ENCODE results near the gene GRWD1. TPM values are rescaled to one million over a fixed set of nuclear protein-coding genes. Genes with fewer than 3 reads are reported as not detected.

Gene GRWD1
- total and polyA plus RNA-seq, 10 of the 15 experiments (the other 5 are each of a cell fraction or from before 2014, with no cell fraction given) = 1.4 to 103 (median 30.7) TPM

DNA sequence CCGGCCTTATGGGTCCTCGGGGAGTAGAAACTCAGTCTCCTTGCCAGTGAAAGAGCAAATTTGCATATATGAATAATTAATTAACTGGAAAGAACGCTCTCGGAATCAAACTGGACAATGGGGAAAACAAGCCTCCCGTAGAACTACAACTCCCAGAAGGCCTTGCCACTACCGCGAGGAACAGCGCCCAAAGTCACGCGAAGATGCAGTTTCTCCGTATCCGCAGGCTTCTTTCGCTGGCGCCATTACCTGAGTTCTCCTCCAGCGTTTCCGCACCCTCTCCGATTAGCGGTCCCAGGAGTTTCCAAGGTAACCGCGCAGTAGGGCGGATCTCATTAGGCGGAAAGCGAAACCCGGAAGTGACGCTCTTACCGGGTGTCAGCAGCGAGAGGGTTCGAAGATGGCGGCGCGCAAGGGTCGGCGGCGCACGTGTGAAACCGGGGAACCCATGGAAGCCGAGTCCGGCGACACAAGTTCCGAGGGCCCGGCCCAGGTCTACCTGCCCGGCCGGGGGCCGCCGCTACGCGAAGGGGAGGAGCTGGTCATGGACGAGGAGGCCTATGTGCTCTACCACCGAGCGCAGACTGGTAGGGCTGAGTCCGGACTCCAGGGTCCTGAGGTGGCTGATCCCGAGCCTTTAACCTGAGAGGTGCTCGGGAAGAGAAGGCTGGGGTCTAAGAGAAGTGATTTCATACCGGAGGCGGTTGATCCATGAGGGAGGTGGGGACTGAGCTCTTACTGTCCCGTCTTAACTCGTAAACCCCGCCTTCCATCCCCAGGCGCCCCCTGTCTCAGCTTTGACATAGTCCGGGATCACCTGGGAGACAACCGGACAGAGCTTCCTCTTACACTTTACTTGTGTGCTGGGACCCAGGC, at the start of gene GRWD1 (continued):
- TF ChIP-seq E4F1 (IDR thresholded peaks at IDR 0.05; ENCODE audit: borderline replicate concordance, partially characterized antibody) (peak; percentile 85), PRDM15 (CRISPR knock-in tag; IDR thresholded peaks at IDR 0.05) (no peak), MTA2 (IDR thresholded peaks at IDR 0.05; ENCODE audit: low read depth) (no peak), CBX3 (IDR thresholded peaks at IDR 0.05; ENCODE audit: borderline replicate concordance, low read depth) (no peak), RELB (IDR thresholded peaks at IDR 0.05; ENCODE audit: low read depth) (peak; percentile 93), SUZ12 (IDR thresholded peaks at IDR 0.05; ENCODE audit: unreplicated experiment) (no peak), SP1 (IDR thresholded peaks at IDR 0.05; ENCODE audit: low read depth, low read length) (peak; percentile 10), IKZF1 (conservative IDR thresholded peaks at IDR 0.05) (peak; percentile 95), EGR1 (IDR thresholded peaks at IDR 0.05; ENCODE audit: borderline replicate concordance in 1 of 2, low read depth in 2 of 2, low read length in 2 of 2) (peak in 1 of 2 experiments; percentile 31; a peak in 1 of 3 replicates)
- TF ChIP-seq, protein P1, sequence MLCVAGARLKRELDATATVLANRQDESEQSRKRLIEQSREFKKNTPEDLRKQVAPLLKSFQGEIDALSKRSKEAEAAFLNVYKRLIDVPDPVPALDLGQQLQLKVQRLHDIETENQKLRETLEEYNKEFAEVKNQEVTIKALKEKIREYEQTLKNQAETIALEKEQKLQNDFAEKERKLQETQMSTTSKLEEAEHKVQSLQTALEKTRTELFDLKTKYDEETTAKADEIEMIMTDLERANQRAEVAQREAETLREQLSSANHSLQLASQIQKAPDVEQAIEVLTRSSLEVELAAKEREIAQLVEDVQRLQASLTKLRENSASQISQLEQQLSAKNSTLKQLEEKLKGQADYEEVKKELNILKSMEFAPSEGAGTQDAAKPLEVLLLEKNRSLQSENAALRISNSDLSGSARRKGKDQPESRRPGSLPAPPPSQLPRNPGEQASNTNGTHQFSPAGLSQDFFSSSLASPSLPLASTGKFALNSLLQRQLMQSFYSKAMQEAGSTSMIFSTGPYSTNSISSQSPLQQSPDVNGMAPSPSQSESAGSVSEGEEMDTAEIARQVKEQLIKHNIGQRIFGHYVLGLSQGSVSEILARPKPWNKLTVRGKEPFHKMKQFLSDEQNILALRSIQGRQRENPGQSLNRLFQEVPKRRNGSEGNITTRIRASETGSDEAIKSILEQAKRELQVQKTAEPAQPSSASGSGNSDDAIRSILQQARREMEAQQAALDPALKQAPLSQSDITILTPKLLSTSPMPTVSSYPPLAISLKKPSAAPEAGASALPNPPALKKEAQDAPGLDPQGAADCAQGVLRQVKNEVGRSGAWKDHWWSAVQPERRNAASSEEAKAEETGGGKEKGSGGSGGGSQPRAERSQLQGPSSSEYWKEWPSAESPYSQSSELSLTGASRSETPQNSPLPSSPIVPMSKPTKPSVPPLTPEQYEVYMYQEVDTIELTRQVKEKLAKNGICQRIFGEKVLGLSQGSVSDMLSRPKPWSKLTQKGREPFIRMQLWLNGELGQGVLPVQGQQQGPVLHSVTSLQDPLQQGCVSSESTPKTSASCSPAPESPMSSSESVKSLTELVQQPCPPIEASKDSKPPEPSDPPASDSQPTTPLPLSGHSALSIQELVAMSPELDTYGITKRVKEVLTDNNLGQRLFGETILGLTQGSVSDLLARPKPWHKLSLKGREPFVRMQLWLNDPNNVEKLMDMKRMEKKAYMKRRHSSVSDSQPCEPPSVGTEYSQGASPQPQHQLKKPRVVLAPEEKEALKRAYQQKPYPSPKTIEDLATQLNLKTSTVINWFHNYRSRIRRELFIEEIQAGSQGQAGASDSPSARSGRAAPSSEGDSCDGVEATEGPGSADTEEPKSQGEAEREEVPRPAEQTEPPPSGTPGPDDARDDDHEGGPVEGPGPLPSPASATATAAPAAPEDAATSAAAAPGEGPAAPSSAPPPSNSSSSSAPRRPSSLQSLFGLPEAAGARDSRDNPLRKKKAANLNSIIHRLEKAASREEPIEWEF (IDR thresholded peaks at IDR 0.05; ENCODE audit: insufficient replicate concordance, low read depth, low read length) = no peak
- TF ChIP-seq, protein P2, sequence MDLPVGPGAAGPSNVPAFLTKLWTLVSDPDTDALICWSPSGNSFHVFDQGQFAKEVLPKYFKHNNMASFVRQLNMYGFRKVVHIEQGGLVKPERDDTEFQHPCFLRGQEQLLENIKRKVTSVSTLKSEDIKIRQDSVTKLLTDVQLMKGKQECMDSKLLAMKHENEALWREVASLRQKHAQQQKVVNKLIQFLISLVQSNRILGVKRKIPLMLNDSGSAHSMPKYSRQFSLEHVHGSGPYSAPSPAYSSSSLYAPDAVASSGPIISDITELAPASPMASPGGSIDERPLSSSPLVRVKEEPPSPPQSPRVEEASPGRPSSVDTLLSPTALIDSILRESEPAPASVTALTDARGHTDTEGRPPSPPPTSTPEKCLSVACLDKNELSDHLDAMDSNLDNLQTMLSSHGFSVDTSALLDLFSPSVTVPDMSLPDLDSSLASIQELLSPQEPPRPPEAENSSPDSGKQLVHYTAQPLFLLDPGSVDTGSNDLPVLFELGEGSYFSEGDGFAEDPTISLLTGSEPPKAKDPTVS (IDR thresholded peaks at IDR 0.05; ENCODE audit: low read depth, low read length) = no peak

All from GM12878 (cell line).